GM13976 (cell line): ENCODE measurements around the gene RAMP3.

Source experiments
- DNase-seq: peaks from one replicate; pipeline ENCODE4 v3.0.0; 2012; ENCODE audit warnings: low spot score
- CTCF ChIP-seq: IDR thresholded peaks from 2 replicates; pipeline ENCODE4 v1.5.1; 2012; ENCODE audit warnings: borderline replicate concordance, mild to moderate bottlenecking; ENCODE audit not compliant: insufficient read depth; ENCODE audit errors: extremely low read depth, missing control alignments, control extremely low read depth
- in situ Hi-C: fragments of 300-500 bp; cut with MboI; formaldehyde crosslinking; loops from one replicate; pipeline ENCODE4 v1.12.0; 2022; ENCODE audit warnings: low sequenced_read_pairs, mixed read lengths, inconsistent platforms; ENCODE audit not compliant: unreplicated experiment

Gene RAMP3

DNA sequence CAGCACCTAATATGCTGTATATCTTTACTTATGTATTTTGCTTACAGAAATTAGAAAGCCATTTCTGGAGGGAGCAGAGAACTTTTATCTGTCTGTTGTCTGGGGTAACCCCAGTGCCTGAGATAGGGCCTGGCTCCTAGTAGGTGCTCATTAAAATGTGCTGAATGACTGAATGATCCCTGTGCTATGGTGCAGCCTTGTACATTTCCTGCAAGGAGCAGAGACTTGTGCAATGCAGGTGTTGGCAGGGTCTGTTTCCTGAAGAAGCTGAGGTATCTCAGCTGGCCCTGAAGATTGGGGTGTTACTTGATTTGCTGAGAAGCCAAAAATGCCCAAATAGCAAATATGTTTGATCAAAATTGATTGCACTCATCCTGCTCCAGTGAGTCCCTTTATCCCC, 65.5 kb downstream of the RAMP3 start:
- in situ Hi-C loops = no loop called here
- DNase-seq = no peak
- no peak for TF ChIP-seq CTCF

GRCh38 chr7:45223728-45224630, 66.4 kb downstream of the RAMP3 start:
- no peak for DNase-seq
- in situ Hi-C loops = no loop called here
- TF ChIP-seq CTCF = no peak

DNA sequence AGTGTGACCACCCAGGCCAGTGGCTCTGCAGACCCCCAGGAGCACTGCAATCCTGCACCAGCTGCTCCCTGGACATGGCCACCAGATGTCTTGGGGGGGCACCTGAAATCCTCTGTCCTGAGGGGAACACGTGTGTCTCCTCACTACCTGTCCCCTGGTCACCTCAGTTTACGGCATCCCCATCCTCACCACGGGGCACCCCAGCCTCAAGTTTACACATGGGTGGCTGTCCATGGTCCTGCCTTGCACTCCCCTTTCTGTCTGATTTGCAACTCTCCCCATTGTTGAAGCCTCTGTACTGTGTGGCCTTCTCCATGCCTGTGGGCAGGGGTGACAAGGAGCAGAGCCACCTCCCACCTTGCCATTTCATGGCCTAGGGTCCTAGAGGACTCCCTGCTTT, 67.2 kb downstream of the RAMP3 start:
- no peak for DNase-seq
- in situ Hi-C loops = no loop called here
- TF ChIP-seq CTCF = no peak

GRCh38 chr7:45225311-45225947, 67.8 kb downstream of the RAMP3 start:
- no peak for TF ChIP-seq CTCF
- DNase-seq = no peak
- in situ Hi-C loops = no loop called here

GRCh38 chr7:45225948-45226335, 68.4 kb downstream of the RAMP3 start:
- in situ Hi-C loops = no loop called here

More at GRCh38 chr7:45225948-45226335, 68.4 kb downstream of the RAMP3 start:
- no peak for TF ChIP-seq CTCF
- no peak for DNase-seq
